Esophagus squamous epithelium (tissue), 5 donors: ENCODE measurements around the gene TCERG1L. TPM values are rescaled to one million over a fixed set of nuclear protein-coding genes. Genes with fewer than 3 reads are reported as not detected.

Experiments used
- DNase-seq: peaks from one replicate; lab custom pipeline; 2025; lab: John Stamatoyannopoulos, UW
- H3K27ac ChIP-seq, 4 donors: fragments of 200-600 bp; sonication (generic); one replicate each; pipeline ENCODE4 v1.5.1; 2016 to 2019; ENCODE audit warnings: mild to moderate bottlenecking in 1 of 4
- H3K27me3 ChIP-seq, 4 donors: fragments of 200-600 bp; sonication (generic); 1 replicate in 3 of 4; 2 replicates in 1 of 4; pipeline versions ENCODE4 v1.5.1 to v1.6.0; 2017 to 2021; ENCODE audit warnings: antibody characterized with exemption in 1 of 4
- H3K36me3 ChIP-seq, 3 donors: fragments of 200-600 bp; sonication (generic); one replicate each; pipeline ENCODE4 v1.5.1; 2016 to 2019
- H3K4me1 ChIP-seq, 3 donors: fragments of 200-600 bp; sonication (generic); one replicate each; pipeline ENCODE4 v1.5.1; 2017 to 2019
- H3K4me3 ChIP-seq, 4 donors: fragments of 200-600 bp; sonication (generic); 1 replicate in 3 of 4; 2 replicates in 1 of 4; pipeline ENCODE4 v1.5.1; 2016 to 2019; ENCODE audit warnings: mild to moderate bottlenecking in 2 of 4, moderate library complexity in 1 of 4
- H3K9me3 ChIP-seq, 3 donors: fragments of 200-600 bp; sonication (generic); one replicate each; pipeline ENCODE4 v1.5.1; 2016 to 2019
- CTCF ChIP-seq, 6 experiments: fragments of 450-650 bp in 4 of 6; fragments of 200-600 bp in 2 of 6; sonication (generic) in 2 of 6; IDR thresholded peaks; one replicate each; pipeline ENCODE4 v1.5.1; 2016 to 2019; ENCODE audit warnings: antibody characterized with exemption in 6 of 6, mild to moderate bottlenecking in 4 of 6, moderate library complexity in 4 of 6
- POLR2A ChIP-seq, 4 donors: fragments of 450-650 bp; IDR thresholded peaks; one replicate each; pipeline ENCODE4 v1.6.1; 2017; ENCODE audit warnings: antibody characterized with exemption in 4 of 4, mild to moderate bottlenecking in 4 of 4, moderate library complexity in 3 of 4
- WGBS, 2 donors: methylation state at CpG; one replicate each; pipeline ENCODE4 v1.1.5; 2018; 5-methylcytosine and 5-hydroxymethylcytosine counted together
- intact Hi-C: fragments of 100-400 bp; cut with DNase I; formaldehyde crosslinking; loops from one replicate; pipeline ENCODE4 v1.15.0; 2022
- total RNA-seq, 4 donors: library from RNA; depleted of rRNA; stranded (reverse); fragments of >200 nt; gene quantifications; one replicate each; pipeline ENCODE4 v1.1.0, GENCODE V29; 2016
- donor health status: DM: yes; HTN: yes; CAD: no.

TCERG1L gene
- total RNA-seq, 4 donors from 2014 or later, result 0.12 to 2.9 (median 0.48) TPM

- H3K4me1 ChIP-seq, result no peaks in the 10 kb centered on the region
- no peak overlapping the region for H3K4me3 ChIP-seq
- intact Hi-C loops, result no loop called here
- H3K27ac ChIP-seq, result no peak overlapping the region
- TF ChIP-seq CTCF (IDR thresholded peaks at IDR 0.05), result no peak
- no peak for TF ChIP-seq POLR2A (IDR thresholded peaks at IDR 0.05)
- H3K27me3 ChIP-seq, result peaks cover 0 to 19% (median 0%) of the 10 kb centered on the region in 4 donors
- WGBS, 2 donors, result 51 to 59% methylated on average over 15 to 17 of the region's 17 CpGs
- H3K36me3 ChIP-seq, result no peaks in the 10 kb centered on the region
- no peak for DNase-seq
- no peaks in the 10 kb centered on the region for H3K9me3 ChIP-seq
Observed at GRCh38 chr10:131269776-131270460, 41.6 kb downstream of the TCERG1L start.

- Histone ChIP-seq H3K4me1 (no peaks in the 10 kb centered on the region), H3K4me3 (no peak overlapping the region), H3K36me3 (no peaks in the 10 kb centered on the region), H3K27me3 (peaks cover 0 to 20% (median 0%) of the 10 kb centered on the region in 4 donors), H3K9me3 (no peaks in the 10 kb centered on the region), H3K27ac (no peak overlapping the region)
- 20% methylated on average over 1 of the region's 6 CpGs; no CpG with 5 or more reads in 1 of the 2 donors for WGBS, 2 donors
- DNase-seq, result no peak
- intact Hi-C loops, result no loop called here
- TF ChIP-seq POLR2A (IDR thresholded peaks at IDR 0.05) (no peak), CTCF (IDR thresholded peaks at IDR 0.05) (no peak)
Observed at GRCh38 chr10:131267814-131268095, 43.8 kb downstream of the TCERG1L start.

GRCh38 chr10:131266936-131267813, 44.3 kb downstream of the TCERG1L start:
- intact Hi-C loops, result no loop called here
- H3K9me3 ChIP-seq, result no peaks in the 10 kb centered on the region
- no peaks in the 10 kb centered on the region for H3K4me1 ChIP-seq
- no peak for DNase-seq
- TF ChIP-seq CTCF (IDR thresholded peaks at IDR 0.05), result no peak
- TF ChIP-seq POLR2A (IDR thresholded peaks at IDR 0.05), result no peak
- no CpG with 5 or more reads among the region's 14 CpGs for WGBS, 2 donors
- no peak overlapping the region for H3K27ac ChIP-seq
- peaks cover 0 to 15% (median 0%) of the 10 kb centered on the region in 4 donors for H3K27me3 ChIP-seq
- no peaks in the 10 kb centered on the region for H3K36me3 ChIP-seq
- H3K4me3 ChIP-seq, result no peak overlapping the region

GRCh38 chr10:131264110-131264788, 47.3 kb downstream of the TCERG1L start:
- H3K4me3 ChIP-seq, result no peak overlapping the region
- WGBS, 2 donors, result 73 to 82% methylated on average over 8 of the region's 11 CpGs
- peaks cover 0 to 4% (median 0%) of the 10 kb centered on the region in 4 donors for H3K27me3 ChIP-seq
- H3K36me3 ChIP-seq, result no peaks in the 10 kb centered on the region
- no peak for DNase-seq
- intact Hi-C loops, result no loop called here
- H3K9me3 ChIP-seq, result no peaks in the 10 kb centered on the region
- TF ChIP-seq POLR2A (IDR thresholded peaks at IDR 0.05), result no peak
- TF ChIP-seq CTCF (IDR thresholded peaks at IDR 0.05), result no peak
- H3K27ac ChIP-seq, result no peak overlapping the region
- H3K4me1 ChIP-seq, result no peaks in the 10 kb centered on the region
